PC-9 (cell line): Measurements from ENCODE around the gene LYPD6B. TPM values are rescaled to one million over a fixed set of nuclear protein-coding genes. Genes with fewer than 3 reads are reported as not detected.

ENCODE experiments used
- BruUV-seq: library from RNA; stranded (reverse); fragments of 400-500 nt; replicated peaks from 2 replicates; lab custom pipeline; 2021; lab: Mats Ljungman, UMichigan
- CTCF ChIA-PET: fragments of 300-600 bp; sonication (Branson Sonifier 250); formaldehyde crosslinking; loops from one replicate; lab custom pipeline; 2022; ENCODE audit warnings: antibody characterized with exemption; lab: Charles Lee
- POLR2A ChIA-PET: fragments of 300-600 bp; sonication (Branson Sonifier 250); formaldehyde crosslinking; loops from one replicate; lab custom pipeline; 2022; ENCODE audit warnings: antibody characterized with exemption; ENCODE audit not compliant: unreplicated experiment; lab: Charles Lee
- DNase-seq, 2 experiments: peaks; one replicate each; pipeline versions ENCODE4 v3.0.0 to v3.0.0-alpha.2; 2015 to 2022; ENCODE audit warnings: mixed read lengths in 1 of 2
- H2AFZ ChIP-seq: fragments of 200-600 bp; sonication (generic); 2 replicates; pipeline ENCODE4 v1.8.1; 2017; ENCODE audit warnings: antibody characterized with exemption
- H3F3A ChIP-seq: fragments of 200-600 bp; sonication (generic); 2 replicates; pipeline ENCODE4 v1.8.1; 2017; ENCODE audit warnings: antibody characterized with exemption, mild to moderate bottlenecking, low read depth; ENCODE audit not compliant: insufficient read depth
- H3K27ac ChIP-seq: fragments of 200-600 bp; sonication (generic); 2 replicates; pipeline ENCODE4 v1.6.1; 2016; ENCODE audit warnings: mixed run types
- H3K27me3 ChIP-seq: fragments of 200-600 bp; sonication (generic); 2 replicates; pipeline ENCODE4 v1.6.1; 2016; ENCODE audit warnings: low read depth, mixed run types; ENCODE audit not compliant: insufficient read depth
- H3K36me3 ChIP-seq: fragments of 200-600 bp; sonication (generic); 2 replicates; pipeline ENCODE4 v1.6.1; 2016; ENCODE audit warnings: low read depth, mixed run types
- H3K4me1 ChIP-seq: fragments of 200-600 bp; sonication (generic); replicated peaks from 2 replicates; pipeline ENCODE4 v1.6.1; 2016; ENCODE audit warnings: mixed run types; ENCODE audit not compliant: insufficient read depth
- H3K4me2 ChIP-seq: fragments of 200-600 bp; sonication (generic); 2 replicates; pipeline ENCODE4 v1.6.1; 2017; ENCODE audit warnings: mixed run types
- H3K4me3 ChIP-seq: fragments of 200-600 bp; sonication (generic); 2 replicates; pipeline ENCODE4 v1.6.1; 2016; ENCODE audit warnings: mixed run types
- H3K79me2 ChIP-seq: fragments of 200-600 bp; sonication (generic); 2 replicates; pipeline ENCODE4 v1.6.1; 2017; ENCODE audit warnings: low read depth, mixed run types
- H3K9me2 ChIP-seq: fragments of 200-600 bp; sonication (generic); 2 replicates; pipeline ENCODE4 v1.8.1; 2017; ENCODE audit warnings: mild to moderate bottlenecking; ENCODE audit not compliant: insufficient read depth
- H3K9me3 ChIP-seq: fragments of 200-600 bp; sonication (generic); 2 replicates; pipeline ENCODE4 v1.8.1; 2016; ENCODE audit warnings: low read depth; ENCODE audit not compliant: insufficient read depth
- H4K20me1 ChIP-seq: fragments of 200-600 bp; sonication (generic); 2 replicates; pipeline ENCODE4 v1.8.1; 2017; ENCODE audit not compliant: insufficient read depth
- EZH2 ChIP-seq: fragments of 200-600 bp; sonication (generic); IDR thresholded peaks from 2 replicates; pipeline ENCODE4 v1.8.0; 2017; ENCODE audit warnings: antibody characterized with exemption, low read depth
- intact Hi-C: fragments of 100-400 bp; cut with micrococcal nuclease; formaldehyde crosslinking; loops from one replicate; pipeline ENCODE4 v1.10.0; 2022; ENCODE audit not compliant: unreplicated experiment
- total RNA-seq: library from RNA; stranded (reverse); gene quantifications from 2 replicates; pipeline ENCODE4 v1.2.3, GENCODE V29; 2021
- TF ChIP-seq, protein P1 (sequence below): fragments of 200-600 bp; sonication (generic); conservative IDR thresholded peaks from 2 replicates; pipeline ENCODE4 v1.6.1; 2017; ENCODE audit warnings: mixed run types, antibody characterized with exemption, mild to moderate bottlenecking, moderate library complexity

The LYPD6B gene
- total RNA-seq, 1 experiment from 2014 or later: 10.0 TPM

- Histone ChIP-seq H4K20me1 (no peaks in the 10 kb centered on the region), H3K4me2 (no peak overlapping the region), H3K4me1 (no peaks in the 10 kb centered on the region; the same call in 1 of the 2 replicates), H2AFZ (no peak overlapping the region), H3K4me3 (no peak overlapping the region), H3K9me2 (no peaks in the 10 kb centered on the region), H3K27ac (no peak overlapping the region), H3K27me3 (no peaks in the 10 kb centered on the region), H3F3A (no peaks in the 10 kb centered on the region), H3K79me2 (no peaks in the 10 kb centered on the region), H3K36me3 (no peaks in the 10 kb centered on the region), H3K9me3 (no peaks in the 10 kb centered on the region)
- DNase-seq: no peak
- ChIA-PET POLR2A (no interaction called here), CTCF (interaction anchor here (0.8 to 1.5 kb wide), 2 partner anchors 545 to 560 kb away, joined by 3 to 4 read pairs; no protein-coding TSS in a partner anchor)
- intact Hi-C loops: no loop called here
- BruUV-seq: no TSS peak
- TF ChIP-seq EZH2: no peak
- TF ChIP-seq, protein P1, sequence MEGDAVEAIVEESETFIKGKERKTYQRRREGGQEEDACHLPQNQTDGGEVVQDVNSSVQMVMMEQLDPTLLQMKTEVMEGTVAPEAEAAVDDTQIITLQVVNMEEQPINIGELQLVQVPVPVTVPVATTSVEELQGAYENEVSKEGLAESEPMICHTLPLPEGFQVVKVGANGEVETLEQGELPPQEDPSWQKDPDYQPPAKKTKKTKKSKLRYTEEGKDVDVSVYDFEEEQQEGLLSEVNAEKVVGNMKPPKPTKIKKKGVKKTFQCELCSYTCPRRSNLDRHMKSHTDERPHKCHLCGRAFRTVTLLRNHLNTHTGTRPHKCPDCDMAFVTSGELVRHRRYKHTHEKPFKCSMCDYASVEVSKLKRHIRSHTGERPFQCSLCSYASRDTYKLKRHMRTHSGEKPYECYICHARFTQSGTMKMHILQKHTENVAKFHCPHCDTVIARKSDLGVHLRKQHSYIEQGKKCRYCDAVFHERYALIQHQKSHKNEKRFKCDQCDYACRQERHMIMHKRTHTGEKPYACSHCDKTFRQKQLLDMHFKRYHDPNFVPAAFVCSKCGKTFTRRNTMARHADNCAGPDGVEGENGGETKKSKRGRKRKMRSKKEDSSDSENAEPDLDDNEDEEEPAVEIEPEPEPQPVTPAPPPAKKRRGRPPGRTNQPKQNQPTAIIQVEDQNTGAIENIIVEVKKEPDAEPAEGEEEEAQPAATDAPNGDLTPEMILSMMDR: no peak
These were observed 22.5 kb upstream of the LYPD6B start for GRCh38 chr2:149015926-149016563.

GRCh38 chr2:149017116-149017985 lies 21.1 kb upstream of the LYPD6B start:
- no peaks in the 10 kb centered on the region for H3K9me3 ChIP-seq
- no peaks in the 10 kb centered on the region; the same call in 1 of the 2 replicates for H3K4me1 ChIP-seq
- intact Hi-C loops: loop anchor here (1.0 kb wide), 2 partner anchors 52 to 544 kb away; no protein-coding TSS in a partner anchor
- peak; percentile 46 to 65 for DNase-seq
- no peak overlapping the region for H3K4me2 ChIP-seq
- no peaks in the 10 kb centered on the region for H3K9me2 ChIP-seq
- H3K4me3 ChIP-seq: no peak overlapping the region
- ChIA-PET CTCF (interaction anchor here (0.6 to 1.5 kb wide), 4 partner anchors 150 to 544 kb away, joined by 3 to 5 read pairs (median 4); no protein-coding TSS in a partner anchor), POLR2A (no interaction called here)
- no peaks in the 10 kb centered on the region for H3K27me3 ChIP-seq
- no peak for TF ChIP-seq EZH2
- TF ChIP-seq, protein P1: peak; percentile 83
- H2AFZ ChIP-seq: no peak overlapping the region
- H3F3A ChIP-seq: no peaks in the 10 kb centered on the region
- H3K79me2 ChIP-seq: no peaks in the 10 kb centered on the region
- H3K36me3 ChIP-seq: no peaks in the 10 kb centered on the region
- no TSS peak for BruUV-seq
- H4K20me1 ChIP-seq: no peaks in the 10 kb centered on the region
- H3K27ac ChIP-seq: no peak overlapping the region

DNA sequence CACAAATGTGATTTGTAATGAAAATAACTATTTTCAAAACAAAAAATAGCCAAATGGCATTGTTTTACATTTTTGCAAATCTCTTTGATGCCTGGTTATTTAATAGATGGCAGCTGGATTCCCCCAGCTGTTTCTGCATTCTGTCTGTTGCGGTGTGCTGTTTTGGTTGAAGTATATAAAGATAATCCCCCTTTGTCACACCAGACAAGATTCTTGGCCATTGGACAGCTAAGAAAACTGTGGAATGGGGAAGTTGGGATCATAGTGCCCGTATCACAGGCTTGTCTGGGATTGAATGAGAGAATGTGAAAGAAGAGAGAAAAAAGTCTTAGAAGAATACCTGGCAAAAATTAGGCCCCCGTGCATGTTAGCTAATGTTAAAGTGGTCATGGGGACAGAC lies 19.5 kb upstream of the LYPD6B start:
- no peaks in the 10 kb centered on the region for H3K9me3 ChIP-seq
- H3K79me2 ChIP-seq: no peaks in the 10 kb centered on the region
- no peak overlapping the region for H3K27ac ChIP-seq
- H3K36me3 ChIP-seq: no peaks in the 10 kb centered on the region
- no peak overlapping the region for H3K4me2 ChIP-seq
- H3K9me2 ChIP-seq: no peaks in the 10 kb centered on the region
- BruUV-seq: no TSS peak
- no peaks in the 10 kb centered on the region for H3K27me3 ChIP-seq
- no peaks in the 10 kb centered on the region; the same call in 1 of the 2 replicates for H3K4me1 ChIP-seq
- TF ChIP-seq EZH2: no peak
- TF ChIP-seq, protein P1: no peak
- intact Hi-C loops: no loop called here
- H2AFZ ChIP-seq: no peak overlapping the region
- CTCF ChIA-PET: interaction anchor here (0.7 to 1.1 kb wide), 2 partner anchors 533 to 542 kb away, joined by 3 to 4 read pairs; no protein-coding TSS in a partner anchor
- H3K4me3 ChIP-seq: no peak overlapping the region
- no peaks in the 10 kb centered on the region for H3F3A ChIP-seq
- H4K20me1 ChIP-seq: no peaks in the 10 kb centered on the region
- POLR2A ChIA-PET: no interaction called here
- no peak for DNase-seq
